ENCODE data around the gene PFDN4. TPM values are rescaled to one million over a fixed set of nuclear protein-coding genes. Genes with fewer than 3 reads are reported as not detected.

PFDN4 gene
- total RNA-seq, 6 donors from 2014 or later, result 15.5 to 78.5 (median 23.9) TPM

DNA sequence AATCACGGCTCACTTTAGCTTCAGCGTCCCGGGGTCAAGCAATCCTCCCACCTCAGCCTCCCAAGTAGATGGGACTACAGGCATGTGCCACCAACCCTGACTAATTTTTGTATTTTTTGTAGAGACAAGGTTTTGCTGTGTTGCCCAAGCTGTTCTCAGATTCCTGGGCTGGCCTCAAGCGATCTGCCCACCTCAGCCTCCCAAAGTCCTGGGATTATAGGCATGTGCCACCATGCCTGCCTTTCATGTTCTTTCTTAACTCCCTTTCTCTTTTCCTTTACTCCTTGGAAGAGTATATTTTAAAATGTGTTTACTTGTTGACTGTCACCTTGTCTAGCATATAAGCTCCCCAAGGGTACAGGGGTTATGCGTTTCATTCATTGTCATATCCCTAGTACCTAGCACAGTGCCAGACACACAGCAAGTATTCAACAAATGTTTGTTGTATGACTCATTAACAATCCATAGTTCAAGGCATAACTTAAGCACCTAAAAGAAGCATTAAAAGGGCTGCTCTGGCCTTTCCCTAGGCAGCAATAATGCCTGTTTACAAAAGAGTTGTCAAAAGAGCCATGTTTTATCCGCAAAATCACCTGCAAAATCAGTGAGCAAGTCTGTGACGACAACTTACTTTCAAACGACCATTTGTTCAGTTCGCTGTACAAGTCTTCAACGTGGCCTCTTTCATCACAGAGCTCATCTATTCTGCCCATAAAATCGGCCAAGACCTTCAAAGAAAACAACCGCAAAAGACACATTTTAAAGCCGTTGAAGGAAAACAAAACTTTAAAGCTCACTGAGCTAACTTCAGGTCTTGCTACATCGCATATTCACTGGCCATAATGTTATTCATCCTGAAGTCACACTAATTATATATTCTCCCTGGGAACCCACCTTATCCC lies 38.7 kb upstream of the PFDN4 start:
- WGBS, 2 donors, result 81 to 83% methylated on average over 14 of the region's 14 CpGs
- TF ChIP-seq, protein P1, sequence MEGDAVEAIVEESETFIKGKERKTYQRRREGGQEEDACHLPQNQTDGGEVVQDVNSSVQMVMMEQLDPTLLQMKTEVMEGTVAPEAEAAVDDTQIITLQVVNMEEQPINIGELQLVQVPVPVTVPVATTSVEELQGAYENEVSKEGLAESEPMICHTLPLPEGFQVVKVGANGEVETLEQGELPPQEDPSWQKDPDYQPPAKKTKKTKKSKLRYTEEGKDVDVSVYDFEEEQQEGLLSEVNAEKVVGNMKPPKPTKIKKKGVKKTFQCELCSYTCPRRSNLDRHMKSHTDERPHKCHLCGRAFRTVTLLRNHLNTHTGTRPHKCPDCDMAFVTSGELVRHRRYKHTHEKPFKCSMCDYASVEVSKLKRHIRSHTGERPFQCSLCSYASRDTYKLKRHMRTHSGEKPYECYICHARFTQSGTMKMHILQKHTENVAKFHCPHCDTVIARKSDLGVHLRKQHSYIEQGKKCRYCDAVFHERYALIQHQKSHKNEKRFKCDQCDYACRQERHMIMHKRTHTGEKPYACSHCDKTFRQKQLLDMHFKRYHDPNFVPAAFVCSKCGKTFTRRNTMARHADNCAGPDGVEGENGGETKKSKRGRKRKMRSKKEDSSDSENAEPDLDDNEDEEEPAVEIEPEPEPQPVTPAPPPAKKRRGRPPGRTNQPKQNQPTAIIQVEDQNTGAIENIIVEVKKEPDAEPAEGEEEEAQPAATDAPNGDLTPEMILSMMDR (IDR thresholded peaks at IDR 0.05), result no peak
- TF ChIP-seq EP300 (IDR thresholded peaks at IDR 0.05), result no peak
- TF ChIP-seq POLR2A (IDR thresholded peaks at IDR 0.05), result no peak
- no peak for TF ChIP-seq POLR2AphosphoS5 (IDR thresholded peaks at IDR 0.05)
- ATAC-seq (ENCODE audit: low FRiP score in 2 of 2) (no peak), DNase-seq (no peak)
- Histone ChIP-seq H3K27ac (no peak overlapping the region), H3K4me3 (no peak overlapping the region), H3K4me1 (peaks cover 10 to 18% (median 14%) of the 10 kb centered on the region in 4 donors), H3K36me3 (no peaks in the 10 kb centered on the region), H3K27me3 (peaks cover 0 to 28% (median 11%) of the 10 kb centered on the region in 4 donors), H3K9me3 (no peaks in the 10 kb centered on the region)

DNA sequence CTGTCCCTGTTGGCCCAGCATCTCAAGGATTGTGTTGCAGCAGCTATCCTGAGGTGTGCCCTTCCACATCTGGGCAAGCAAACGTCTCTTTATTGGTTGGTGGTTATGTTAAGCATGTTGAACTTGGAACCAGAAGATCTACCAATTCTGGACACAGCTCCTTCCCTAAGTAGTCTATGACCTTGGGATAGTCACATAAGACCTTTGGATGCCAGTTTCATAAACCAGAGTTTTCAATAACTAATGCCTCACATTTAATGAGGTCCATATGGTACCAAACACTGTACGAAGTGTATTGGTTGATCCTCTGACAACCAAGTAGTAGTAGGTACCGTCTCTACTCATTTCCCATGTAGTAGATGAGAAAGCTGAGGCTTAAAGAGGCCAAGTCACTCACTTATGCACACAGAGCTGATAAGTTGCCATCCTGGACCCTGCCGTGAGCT lies 37.8 kb upstream of the PFDN4 start:
- Histone ChIP-seq H3K27ac (no peak overlapping the region), H3K4me3 (no peak overlapping the region), H3K9me3 (no peaks in the 10 kb centered on the region), H3K27me3 (peaks cover 0 to 28% (median 11%) of the 10 kb centered on the region in 4 donors), H3K36me3 (no peaks in the 10 kb centered on the region), H3K4me1 (peaks cover 15 to 26% (median 19%) of the 10 kb centered on the region in 4 donors)
- ATAC-seq (ENCODE audit: low FRiP score in 2 of 2) (no peak), DNase-seq (no peak)
- TF ChIP-seq POLR2AphosphoS5 (IDR thresholded peaks at IDR 0.05), result no peak
- WGBS, 2 donors, result 43 to 71% methylated on average over 4 of the region's 4 CpGs

DNA sequence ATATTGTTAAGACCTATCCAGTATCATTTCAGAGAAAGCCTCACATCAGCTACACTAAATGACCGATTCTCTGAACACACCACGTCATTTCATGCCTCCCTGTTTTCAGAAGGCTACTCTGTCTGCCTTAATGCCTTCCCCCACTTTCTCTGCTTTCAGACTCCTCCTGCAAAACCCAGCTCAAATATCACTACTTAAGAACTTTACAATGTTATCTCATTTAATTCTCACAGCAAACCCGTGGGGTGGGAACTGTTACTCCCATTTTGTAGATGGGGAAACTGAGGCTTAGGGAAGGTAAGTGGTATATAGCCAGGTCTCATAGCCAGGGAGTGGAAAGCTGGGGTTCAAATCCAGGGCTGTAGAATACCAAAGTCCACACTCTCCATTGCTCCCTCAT lies 36.9 kb upstream of the PFDN4 start:
- Histone ChIP-seq H3K27me3 (peaks cover 0 to 28% (median 11%) of the 10 kb centered on the region in 4 donors), H3K4me3 (no peak overlapping the region), H3K4me1 (peaks cover 15 to 28% (median 19%) of the 10 kb centered on the region in 4 donors), H3K36me3 (no peaks in the 10 kb centered on the region), H3K9me3 (no peaks in the 10 kb centered on the region), H3K27ac (no peak overlapping the region)
- WGBS, 2 donors, result 58 to 67% methylated on average over 3 of the region's 3 CpGs
- TF ChIP-seq POLR2AphosphoS5 (IDR thresholded peaks at IDR 0.05) (no peak), POLR2A (IDR thresholded peaks at IDR 0.05) (no peak), EP300 (IDR thresholded peaks at IDR 0.05) (no peak)
- TF ChIP-seq, protein P1 (IDR thresholded peaks at IDR 0.05), result no peak
- DNase-seq, result no peak
- no peak for ATAC-seq (ENCODE audit: low FRiP score in 2 of 2)

DNA sequence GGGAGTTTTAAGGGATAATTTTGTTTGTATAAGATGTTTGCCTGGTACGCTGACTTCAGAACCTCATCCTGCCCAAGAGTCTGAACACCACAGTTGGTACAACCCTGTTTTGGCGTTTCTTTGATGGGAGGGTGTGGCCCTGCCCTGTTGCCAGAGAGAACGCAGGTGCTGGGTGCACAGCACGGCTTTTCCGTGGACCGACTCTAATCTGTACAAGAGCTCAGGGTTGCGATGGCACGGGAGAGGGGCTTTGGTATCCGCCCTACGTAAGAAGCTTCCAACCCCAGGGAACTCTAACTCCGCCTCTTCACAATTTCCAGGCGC lies 35.4 kb upstream of the PFDN4 start:
- H3K36me3 ChIP-seq, result no peaks in the 10 kb centered on the region
- H3K4me3 ChIP-seq, result no peak overlapping the region
- peaks cover 0 to 28% (median 11%) of the 10 kb centered on the region in 4 donors for H3K27me3 ChIP-seq
- no peak for ATAC-seq (ENCODE audit: low FRiP score in 2 of 2)
- 11% methylated on average over 9 to 12 of the region's 12 CpGs for WGBS, 2 donors
- TF ChIP-seq EP300 (IDR thresholded peaks at IDR 0.05) (no peak), POLR2AphosphoS5 (IDR thresholded peaks at IDR 0.05) (no peak), POLR2A (IDR thresholded peaks at IDR 0.05) (no peak)
- TF ChIP-seq, protein P1 (IDR thresholded peaks at IDR 0.05), result no peak
- H3K9me3 ChIP-seq, result no peaks in the 10 kb centered on the region
- H3K27ac ChIP-seq, result no peak overlapping the region
- peaks cover 15 to 28% (median 19%) of the 10 kb centered on the region in 4 donors for H3K4me1 ChIP-seq
- no peak for DNase-seq

DNA sequence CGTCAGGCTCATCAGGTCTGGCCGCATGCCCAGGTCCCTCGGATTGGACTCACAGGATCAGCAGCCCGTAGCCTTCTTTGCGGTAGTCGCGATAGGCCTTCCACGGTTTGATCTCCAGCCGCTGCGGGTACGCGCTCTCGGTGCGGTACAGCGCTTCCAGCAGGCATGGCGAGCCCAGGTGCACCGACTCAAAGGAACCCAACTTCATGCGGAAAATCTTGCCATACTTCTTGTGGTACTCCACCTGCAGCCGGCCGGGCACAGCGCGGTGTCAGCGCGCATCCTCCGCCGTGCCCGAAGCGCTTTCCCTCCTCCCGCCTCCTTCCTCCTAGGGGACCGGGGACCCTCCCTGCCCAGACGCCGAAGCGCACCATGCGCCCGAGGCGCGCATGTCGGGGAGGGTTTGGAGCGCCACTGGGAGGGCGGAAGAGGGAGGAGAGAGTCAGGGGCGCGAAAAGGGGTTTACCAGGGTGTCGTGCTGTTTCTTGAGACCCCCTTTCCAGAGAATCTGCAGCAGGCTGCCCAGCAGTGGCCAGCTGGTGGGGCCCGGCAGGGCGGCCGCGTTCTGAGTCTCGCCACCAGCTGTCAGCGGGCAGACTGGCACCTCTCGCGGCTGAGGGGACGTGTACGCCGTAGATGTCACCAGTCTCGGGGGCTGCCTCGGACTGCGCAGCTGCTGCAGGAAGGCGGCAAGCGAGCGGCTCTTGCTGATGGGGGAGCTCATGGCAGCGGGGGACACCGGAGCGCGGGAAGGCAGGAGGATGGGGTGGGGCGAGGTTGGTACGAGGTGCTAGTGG lies 34.8 kb upstream of the PFDN4 start:
- TF ChIP-seq POLR2AphosphoS5 (IDR thresholded peaks at IDR 0.05) (no peak), EP300 (IDR thresholded peaks at IDR 0.05) (no peak), POLR2A (IDR thresholded peaks at IDR 0.05) (no peak)
- TF ChIP-seq, protein P1 (IDR thresholded peaks at IDR 0.05), result no peak
- WGBS, 2 donors, result 2 to 3% methylated on average over 27 to 59 of the region's 66 CpGs
- Histone ChIP-seq H3K4me3 (peak overlapping the region in 1 of 4 donors; percentile 19), H3K27ac (no peak overlapping the region), H3K36me3 (no peaks in the 10 kb centered on the region), H3K9me3 (no peaks in the 10 kb centered on the region), H3K4me1 (peaks cover 15 to 28% (median 19%) of the 10 kb centered on the region in 4 donors), H3K27me3 (peaks cover 0 to 28% (median 11%) of the 10 kb centered on the region in 4 donors)
- ATAC-seq (ENCODE audit: low FRiP score in 2 of 2) (no peak), DNase-seq (peak in 1 of 2 donors; percentile 75)

Data from upper lobe of left lung (tissue), 6 donors.